H1 (cell line): ENCODE measurements around the gene MED23. TPM values are rescaled to one million over a fixed set of nuclear protein-coding genes. Genes with fewer than 3 reads are reported as not detected.

ENCODE experiments used
- CBX5 ChIP-seq: fragments of 300-800, 300-1000 bp; sonication (generic); IDR thresholded peaks from 2 replicates; pipeline ENCODE4 v1.7.1; 2016; ENCODE audit warnings: antibody characterized with exemption, low read length, low read depth
- NRF1 ChIP-seq: IDR thresholded peaks from 2 replicates; pipeline ENCODE4 v1.6.1; 2011; ENCODE audit warnings: mild to moderate bottlenecking, low read depth, low read length, improper control_type of control experiment
- RFX5 ChIP-seq: IDR thresholded peaks from 2 replicates; pipeline ENCODE4 v1.6.1; 2011; ENCODE audit warnings: low read depth, low read length, improper control_type of control experiment, borderline replicate concordance
- polyA plus RNA-seq, 7 experiments: library from polyadenylated mRNA; depleted of rRNA in 3 of 7; stranded (reverse) in 5 of 7; unstranded in 2 of 7; fragments of >200 nt in 5 of 7; fragments of 200-250 nt in 2 of 7; gene quantifications; 1 replicate in 5 of 7; 2 replicates in 1 of 7; 4 replicates in 1 of 7; pipeline versions ENCODE4 v1.2.1 to v1.2.3, GENCODE V29; 2011 to 2013; ENCODE audit warnings: missing spikeins in 2 of 7, mixed read lengths in 2 of 7
- total RNA-seq: library from RNA; stranded (reverse); fragmentation: NEBNext Ultra II Directional; extraction: Animal tissue kit (Norgen Biotek cat#: 25700); gene quantifications from 2 replicates; pipeline ENCODE4 v1.2.1, GENCODE V29; 2021

The MED23 gene
- total and polyA plus RNA-seq, 2 of the 8 experiments (the other 6 are each of a cell fraction or from before 2014, with no cell fraction given), result 10.5 to 13.0 TPM

GRCh38 chr6:131586543-131586942 is 41.5 kb downstream of the MED23 start (continued):
- no peak for TF ChIP-seq NRF1
- TF ChIP-seq CBX5, result no peak
- TF ChIP-seq RFX5, result no peak
